SKM-1 (cell line): ENCODE results near the gene TRAF2.

ENCODE experiments used
- DNase-seq: peaks from one replicate; lab custom pipeline; 2025; ENCODE audit not compliant: unreplicated experiment; lab: John Stamatoyannopoulos, UW

TRAF2 gene

GRCh38 chr9:136961279-136962065 lies 75.2 kb downstream of the TRAF2 start:
- DNase-seq, result no peak

GRCh38 chr9:136962163-136962562 lies 75.8 kb downstream of the TRAF2 start:
- DNase-seq, result no peak

GRCh38 chr9:136962701-136963248 lies 76.5 kb downstream of the TRAF2 start:
- DNase-seq, result no peak

- no peak for DNase-seq
Observed at GRCh38 chr9:136963341-136963740, 77.0 kb downstream of the TRAF2 start.

GRCh38 chr9:136963751-136964150 lies 77.4 kb downstream of the TRAF2 start:
- DNase-seq, result no peak

GRCh38 chr9:136964171-136964689 lies 77.9 kb downstream of the TRAF2 start:
- no peak for DNase-seq

GRCh38 chr9:136964833-136965422 lies 78.6 kb downstream of the TRAF2 start:
- DNase-seq, result no peak

- no peak for DNase-seq
Observed at GRCh38 chr9:136965771-136966484, 79.6 kb downstream of the TRAF2 start.

GRCh38 chr9:136968333-136969127 lies 82.2 kb downstream of the TRAF2 start:
- no peak for DNase-seq

GRCh38 chr9:136969150-136969549 lies 82.8 kb downstream of the TRAF2 start:
- DNase-seq, result no peak

GRCh38 chr9:136969774-136970173 lies 83.5 kb downstream of the TRAF2 start:
- no peak for DNase-seq

- DNase-seq, result no peak
Observed at GRCh38 chr9:136970361-136970760, 84.0 kb downstream of the TRAF2 start.

GRCh38 chr9:136971746-136972145 lies 85.4 kb downstream of the TRAF2 start:
- DNase-seq, result no peak

GRCh38 chr9:136972335-136972734 lies 86.0 kb downstream of the TRAF2 start:
- DNase-seq, result no peak

- DNase-seq, result no peak
Observed at GRCh38 chr9:136972743-136973142, 86.4 kb downstream of the TRAF2 start.

GRCh38 chr9:136973618-136974617 lies 87.6 kb downstream of the TRAF2 start:
- no peak for DNase-seq

GRCh38 chr9:136974817-136975535 lies 88.7 kb downstream of the TRAF2 start:
- no peak for DNase-seq

GRCh38 chr9:136975644-136976043 lies 89.3 kb downstream of the TRAF2 start:
- DNase-seq, result no peak
